AG20443 (cell line): Measurements from ENCODE around the gene DNAL1.

Source experiments
- DNase-seq: peaks from one replicate; pipeline ENCODE4 v3.0.0; 2012; ENCODE audit warnings: low spot score, mixed read lengths

Gene DNAL1

GRCh38 chr14:73744175-73744867 is 99.5 kb downstream of the DNAL1 start:
- no peak for DNase-seq

GRCh38 chr14:73744874-73745529 is 100.2 kb downstream of the DNAL1 start:
- DNase-seq = no peak

GRCh38 chr14:73745571-73746519 is 101.1 kb downstream of the DNAL1 start:
- no peak for DNase-seq

- DNase-seq = no peak
Measured at GRCh38 chr14:73746520-73747378, 102.0 kb downstream of the DNAL1 start.

GRCh38 chr14:73747379-73748211 is 102.8 kb downstream of the DNAL1 start:
- DNase-seq = no peak

GRCh38 chr14:73748858-73749357 is 104.1 kb downstream of the DNAL1 start:
- DNase-seq = no peak

- DNase-seq = no peak
Measured at GRCh38 chr14:73749706-73750530, 105.1 kb downstream of the DNAL1 start.

- no peak for DNase-seq
Measured at GRCh38 chr14:73750531-73750901, 105.7 kb downstream of the DNAL1 start.

- no peak for DNase-seq
Measured at GRCh38 chr14:73751157-73751691, 106.4 kb downstream of the DNAL1 start.

GRCh38 chr14:73752297-73752992 is 107.7 kb downstream of the DNAL1 start:
- peak; percentile 71 for DNase-seq
